ENCODE results near the gene DEPDC1. TPM values are rescaled to one million over a fixed set of nuclear protein-coding genes. Genes with fewer than 3 reads are reported as not detected.

The DEPDC1 gene
- total RNA-seq, 4 donors from 2014 or later: not detected

DNA sequence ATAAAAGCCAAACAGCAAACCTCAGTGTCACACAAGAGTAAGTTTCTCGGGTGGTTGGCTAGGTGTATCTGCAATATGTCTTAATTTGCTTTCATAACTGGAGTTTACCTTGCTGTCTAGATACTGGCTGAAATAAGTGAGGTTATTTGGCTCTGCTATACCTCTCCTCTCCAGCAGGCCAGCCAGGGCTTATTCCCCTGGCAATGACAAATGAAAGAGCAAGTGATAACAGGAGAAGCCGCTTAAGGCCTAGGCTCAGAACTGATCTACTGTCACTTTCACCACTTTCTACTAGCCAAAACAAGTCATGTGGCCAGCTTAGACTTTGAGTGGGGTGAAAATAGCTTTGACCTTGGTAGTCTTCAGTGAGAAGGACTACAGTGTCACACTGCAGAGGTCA, 42.3 kb downstream of the DEPDC1 start:
- no peaks in the 10 kb centered on the region for H3K27me3 ChIP-seq
- H3K27ac ChIP-seq: no peak overlapping the region
- no peaks in the 10 kb centered on the region for H3K9me3 ChIP-seq
- no peak for DNase-seq (ENCODE audit: low spot score in 2 of 2)
- no peak overlapping the region for H3K4me3 ChIP-seq
- peaks cover 0 to 3% (median 0%) of the 10 kb centered on the region in 4 donors for H3K4me1 ChIP-seq
- 92 to 93% methylated on average over 2 of the region's 2 CpGs for WGBS, 2 donors
- no peaks in the 10 kb centered on the region for H3K36me3 ChIP-seq
- no peak for TF ChIP-seq POLR2A (IDR thresholded peaks at IDR 0.05)
- TF ChIP-seq CTCF (IDR thresholded peaks at IDR 0.05): no peak
- TF ChIP-seq EP300 (IDR thresholded peaks at IDR 0.05): no peak

GRCh38 chr1:68453060-68453670, 43.7 kb downstream of the DEPDC1 start:
- DNase-seq (ENCODE audit: low spot score in 2 of 2): no peak
- no peaks in the 10 kb centered on the region for H3K27me3 ChIP-seq
- peaks cover 0 to 3% (median 0%) of the 10 kb centered on the region in 4 donors for H3K4me1 ChIP-seq
- WGBS, 2 donors: 83 to 85% methylated on average over 8 of the region's 8 CpGs
- no peaks in the 10 kb centered on the region for H3K9me3 ChIP-seq
- no peak overlapping the region for H3K4me3 ChIP-seq
- H3K27ac ChIP-seq: no peak overlapping the region
- TF ChIP-seq POLR2A (IDR thresholded peaks at IDR 0.05) (no peak), CTCF (IDR thresholded peaks at IDR 0.05) (no peak), EP300 (IDR thresholded peaks at IDR 0.05) (no peak)
- H3K36me3 ChIP-seq: no peaks in the 10 kb centered on the region

DNA sequence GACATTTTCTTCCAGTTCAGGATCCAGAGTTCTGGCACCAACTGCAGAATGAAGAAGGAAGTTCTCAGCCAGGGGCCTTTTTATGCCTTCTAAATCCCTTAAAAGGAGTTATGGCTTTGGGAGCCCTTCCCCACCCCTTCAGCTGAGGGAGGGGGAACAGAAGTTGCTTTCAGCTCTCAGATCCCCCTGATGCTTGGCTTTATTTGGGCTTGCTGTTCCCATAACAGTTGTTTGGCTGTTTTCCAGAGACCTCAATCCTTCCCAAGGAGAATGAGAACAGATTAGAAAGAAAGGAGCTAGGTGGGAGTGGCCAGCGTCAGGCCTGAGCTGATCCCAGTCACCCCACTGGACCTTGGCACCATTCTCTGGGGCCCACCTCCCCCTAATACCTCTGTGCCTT, 47.0 kb downstream of the DEPDC1 start, which contains the start of gene RPE65:
Gene RPE65, minus strand, starts transcription at position 54 of the 400 bp plus-strand sequence. Its CDS starts 49 bp downstream, at position 5.
- TF ChIP-seq POLR2A (IDR thresholded peaks at IDR 0.05) (no peak), EP300 (IDR thresholded peaks at IDR 0.05) (no peak), CTCF (IDR thresholded peaks at IDR 0.05) (no peak)

GRCh38 chr1:68448365-68448764, 48.5 kb downstream of the DEPDC1 start:
- no peak for DNase-seq (ENCODE audit: low spot score in 2 of 2)
- H3K4me1 ChIP-seq: peaks cover 0 to 3% (median 0%) of the 10 kb centered on the region in 4 donors
- no peaks in the 10 kb centered on the region for H3K36me3 ChIP-seq
- no peaks in the 10 kb centered on the region for H3K27me3 ChIP-seq
- TF ChIP-seq CTCF (IDR thresholded peaks at IDR 0.05) (no peak), POLR2A (IDR thresholded peaks at IDR 0.05) (no peak), EP300 (IDR thresholded peaks at IDR 0.05) (no peak)
- no peak overlapping the region for H3K27ac ChIP-seq
- 88% methylated on average over 7 of the region's 7 CpGs for WGBS, 2 donors
- no peaks in the 10 kb centered on the region for H3K9me3 ChIP-seq
- H3K4me3 ChIP-seq: no peak overlapping the region

More for the DNA sequence above, 47.0 kb downstream of the DEPDC1 start, which contains the start of gene RPE65:
- Histone ChIP-seq H3K27ac (no peak within 1 kb of the TSS), H3K4me1 (peaks cover 0 to 3% (median 0%) of the 10 kb centered on the region in 4 donors), H3K4me3 (no peak within 1 kb of the TSS), H3K36me3 (no peaks in the 10 kb centered on the region), H3K9me3 (no peaks in the 10 kb centered on the region), H3K27me3 (no peaks in the 10 kb centered on the region)
- 14 to 16% methylated on average over 1 of the region's 1 CpG for WGBS, 2 donors
- no peak for DNase-seq (ENCODE audit: low spot score in 2 of 2)

GRCh38 chr1:68445709-68446108, 51.2 kb downstream of the DEPDC1 start:
- no peak overlapping the region for H3K27ac ChIP-seq
- TF ChIP-seq EP300 (IDR thresholded peaks at IDR 0.05) (no peak), CTCF (IDR thresholded peaks at IDR 0.05) (no peak), POLR2A (IDR thresholded peaks at IDR 0.05) (no peak)
- no peaks in the 10 kb centered on the region for H3K27me3 ChIP-seq
- DNase-seq (ENCODE audit: low spot score in 2 of 2): no peak
- H3K9me3 ChIP-seq: no peaks in the 10 kb centered on the region
- H3K36me3 ChIP-seq: no peaks in the 10 kb centered on the region
- peaks cover 0 to 3% (median 0%) of the 10 kb centered on the region in 4 donors for H3K4me1 ChIP-seq
- 94 to 95% methylated on average over 6 of the region's 6 CpGs for WGBS, 2 donors
- H3K4me3 ChIP-seq: no peak overlapping the region

Data from tibial nerve (tissue), 4 donors.